Gastrocnemius medialis (tissue), 4 donors: ENCODE data around the gene SAMD3.

Source experiments
- POLR2A ChIP-seq, 2 donors: fragments of 450-650 bp; IDR thresholded peaks; one replicate each; pipeline ENCODE4 v1.6.1; 2017; ENCODE audit warnings: antibody characterized with exemption in 2 of 2, mild to moderate bottlenecking in 2 of 2, moderate library complexity in 2 of 2
- TF ChIP-seq, protein P1 (sequence below), 5 experiments: fragments of 450-650 bp in 3 of 5; fragments of 200-600 bp in 2 of 5; sonication (generic) in 2 of 5; IDR thresholded peaks in 4 of 5; conservative IDR thresholded peaks in 1 of 5; 1 replicate in 4 of 5; 2 replicates in 1 of 5; pipeline ENCODE4 v1.5.1; 2016 to 2019; ENCODE audit warnings: antibody characterized with exemption in 5 of 5, mild to moderate bottlenecking in 3 of 5, moderate library complexity in 3 of 5

DNA sequence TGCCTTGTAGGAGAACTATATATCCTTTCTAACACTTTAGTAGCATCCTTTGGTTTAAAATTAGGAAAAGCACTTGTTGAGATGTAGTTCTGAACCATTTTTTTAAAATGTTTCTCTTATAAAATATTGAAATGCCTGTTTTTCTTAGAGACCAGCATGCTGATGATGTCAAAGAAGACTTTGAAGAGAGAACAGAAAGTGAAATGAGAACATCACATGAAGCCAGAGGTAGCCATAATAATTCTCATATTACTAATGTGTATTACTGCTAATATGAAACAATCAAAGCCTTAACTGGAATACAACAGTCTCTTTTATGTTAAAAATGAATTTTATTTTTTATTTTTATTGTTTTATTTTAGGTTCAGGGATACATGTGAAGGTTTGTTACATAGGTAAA, 102.0 kb downstream of the SAMD3 start:
- TF ChIP-seq, protein P1, sequence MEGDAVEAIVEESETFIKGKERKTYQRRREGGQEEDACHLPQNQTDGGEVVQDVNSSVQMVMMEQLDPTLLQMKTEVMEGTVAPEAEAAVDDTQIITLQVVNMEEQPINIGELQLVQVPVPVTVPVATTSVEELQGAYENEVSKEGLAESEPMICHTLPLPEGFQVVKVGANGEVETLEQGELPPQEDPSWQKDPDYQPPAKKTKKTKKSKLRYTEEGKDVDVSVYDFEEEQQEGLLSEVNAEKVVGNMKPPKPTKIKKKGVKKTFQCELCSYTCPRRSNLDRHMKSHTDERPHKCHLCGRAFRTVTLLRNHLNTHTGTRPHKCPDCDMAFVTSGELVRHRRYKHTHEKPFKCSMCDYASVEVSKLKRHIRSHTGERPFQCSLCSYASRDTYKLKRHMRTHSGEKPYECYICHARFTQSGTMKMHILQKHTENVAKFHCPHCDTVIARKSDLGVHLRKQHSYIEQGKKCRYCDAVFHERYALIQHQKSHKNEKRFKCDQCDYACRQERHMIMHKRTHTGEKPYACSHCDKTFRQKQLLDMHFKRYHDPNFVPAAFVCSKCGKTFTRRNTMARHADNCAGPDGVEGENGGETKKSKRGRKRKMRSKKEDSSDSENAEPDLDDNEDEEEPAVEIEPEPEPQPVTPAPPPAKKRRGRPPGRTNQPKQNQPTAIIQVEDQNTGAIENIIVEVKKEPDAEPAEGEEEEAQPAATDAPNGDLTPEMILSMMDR (IDR thresholded peaks at IDR 0.05 in 4 of 5, conservative IDR thresholded peaks at IDR 0.05 in 1 of 5): no peak
- no peak for TF ChIP-seq POLR2A (IDR thresholded peaks at IDR 0.05)
